GM19351 (cell line): Measurements from ENCODE around the gene WDR86.

Experiments
- ATAC-seq: cut with Tn5 transposase; IDR thresholded peaks from one replicate; pipeline ENCODE4 v1.9.1; 2021; ENCODE audit warnings: mild to moderate bottlenecking, moderate library complexity; ENCODE audit not compliant: unreplicated experiment

WDR86 gene

GRCh38 chr7:151393031-151393977 is 16.5 kb downstream of the WDR86 start:
- no peak for ATAC-seq

- no peak for ATAC-seq
Measured at GRCh38 chr7:151392426-151392825, 17.4 kb downstream of the WDR86 start.

GRCh38 chr7:151392002-151392401 is 17.8 kb downstream of the WDR86 start:
- no peak for ATAC-seq

GRCh38 chr7:151391358-151391730 is 18.5 kb downstream of the WDR86 start:
- no peak for ATAC-seq

- no peak for ATAC-seq
Measured at GRCh38 chr7:151390598-151391357, 19.1 kb downstream of the WDR86 start.

GRCh38 chr7:151389768-151390597 is 19.9 kb downstream of the WDR86 start:
- ATAC-seq: no peak

GRCh38 chr7:151389096-151389767 is 20.6 kb downstream of the WDR86 start:
- ATAC-seq: no peak

GRCh38 chr7:151388430-151388829 is 21.4 kb downstream of the WDR86 start:
- ATAC-seq: no peak

- no peak for ATAC-seq
Measured at GRCh38 chr7:151388007-151388297, 21.9 kb downstream of the WDR86 start.

GRCh38 chr7:151387161-151388006 is 22.5 kb downstream of the WDR86 start:
- no peak for ATAC-seq

- no peak for ATAC-seq
Measured at GRCh38 chr7:151386301-151387160, 23.3 kb downstream of the WDR86 start.

GRCh38 chr7:151385626-151386300 is 24.1 kb downstream of the WDR86 start:
- no peak for ATAC-seq

GRCh38 chr7:151384776-151385625 is 24.8 kb downstream of the WDR86 start:
- no peak for ATAC-seq

- no peak for ATAC-seq
Measured at GRCh38 chr7:151384352-151384697, 25.5 kb downstream of the WDR86 start.

GRCh38 chr7:151383638-151384351 is 26.0 kb downstream of the WDR86 start:
- ATAC-seq: no peak

GRCh38 chr7:151382079-151382885 is 27.6 kb downstream of the WDR86 start:
- no peak for ATAC-seq
